Panc1 (cell line): ENCODE data around the gene SLCO4A1. TPM values are rescaled to one million over a fixed set of nuclear protein-coding genes. Genes with fewer than 3 reads are reported as not detected.

Source experiments
- ATAC-seq: fragments of 200-7000 bp; cut with Tn5 transposase; 2 replicates; pipeline ENCODE4 v1.9.1; 2020; ENCODE audit warnings: mild to moderate bottlenecking, moderate library complexity
- BruUV-seq: library from RNA; stranded (reverse); fragments of 400-500 nt; replicated peaks from 2 replicates; lab custom pipeline; 2021; lab: Mats Ljungman, UMichigan
- CTCF ChIA-PET: fragments of 300-600 bp; sonication (Branson Sonifier 250); formaldehyde crosslinking; loops from one replicate; lab custom pipeline; 2022; ENCODE audit warnings: antibody characterized with exemption; lab: Charles Lee
- POLR2A ChIA-PET: fragments of 300-600 bp; sonication (Branson Sonifier 250); formaldehyde crosslinking; loops from one replicate; lab custom pipeline; 2022; ENCODE audit warnings: antibody characterized with exemption; lab: Charles Lee
- DNase-seq: peaks from one replicate; pipeline ENCODE4 v3.0.0-alpha.2; 2010; ENCODE audit warnings: low read depth, low spot score
- H3K27ac ChIP-seq: 2 replicates; pipeline ENCODE4 v1.5.1; 2011; ENCODE audit warnings: mild to moderate bottlenecking, low read length, inconsistent platforms
- H3K27me3 ChIP-seq: fragments of 200-500 bp; sonication (Bioruptor generic); 2 replicates; pipeline ENCODE4 v1.6.0; 2014; ENCODE audit warnings: low read length, inconsistent platforms; ENCODE audit not compliant: control insufficient read depth, insufficient read depth
- H3K36me3 ChIP-seq: fragments of 200-500 bp; sonication (Bioruptor generic); 2 replicates; pipeline ENCODE4 v1.5.1; 2014; ENCODE audit warnings: inconsistent platforms, mild to moderate bottlenecking, low read length, moderate library complexity; ENCODE audit not compliant: control insufficient read depth, insufficient read depth
- H3K4me1 ChIP-seq: 2 replicates; pipeline ENCODE4 v1.5.1; 2011; ENCODE audit warnings: inconsistent platforms, mild to moderate bottlenecking, low read length, moderate library complexity; ENCODE audit not compliant: control insufficient read depth, insufficient read depth
- H3K4me3 ChIP-seq, 2 experiments: 2 replicates each; pipeline ENCODE4 v1.5.1; 2011 to 2012; ENCODE audit warnings: low read depth in 2 of 2, low read length in 2 of 2, mild to moderate bottlenecking in 2 of 2, inconsistent platforms in 1 of 2, moderate library complexity in 1 of 2
- H3K9me3 ChIP-seq: fragments of 200-500 bp; sonication (Bioruptor generic); 2 replicates; pipeline ENCODE4 v1.5.1; 2014; ENCODE audit warnings: low read depth, mild to moderate bottlenecking, inconsistent platforms, low read length, moderate library complexity; ENCODE audit not compliant: control insufficient read depth, insufficient read depth
- CTCF ChIP-seq: fragments of 450-650 bp; IDR thresholded peaks from 2 replicates; pipeline ENCODE4 v1.5.1; 2017; ENCODE audit warnings: mild to moderate bottlenecking
- POLR2AphosphoS5 ChIP-seq: IDR thresholded peaks from 2 replicates; pipeline ENCODE4 v1.6.1; 2012; ENCODE audit warnings: mild to moderate bottlenecking, low read depth, low read length, moderate library complexity
- REST ChIP-seq, 2 experiments: IDR thresholded peaks; 2 replicates each; pipeline ENCODE4 v1.6.1; 2011 to 2012; ENCODE audit warnings: low read depth in 2 of 2, control low read depth in 1 of 2, low read length in 1 of 2, mild to moderate bottlenecking in 1 of 2, moderate library complexity in 1 of 2; ENCODE audit not compliant: insufficient read depth in 1 of 2
- SIN3A ChIP-seq: IDR thresholded peaks from 2 replicates; pipeline ENCODE4 v1.6.1; 2012; ENCODE audit warnings: low read depth, mild to moderate bottlenecking, low read length, moderate library complexity, borderline replicate concordance; ENCODE audit not compliant: insufficient read depth
- TCF7L2 ChIP-seq: IDR thresholded peaks from 2 replicates; pipeline ENCODE4 v1.6.1; 2011; ENCODE audit warnings: mild to moderate bottlenecking, low read depth, low read length, inconsistent platforms
- in situ Hi-C: cut with HindIII; loops from 2 replicates; pipeline ENCODE4 v1.10.0; 2016; ENCODE audit warnings: low sequenced_read_pairs, low pct_unique_long_range_greater_than_20kb
- intact Hi-C: fragments of 100-400 bp; cut with micrococcal nuclease; formaldehyde crosslinking; loops from one replicate; pipeline ENCODE4 v1.10.0; 2022; ENCODE audit not compliant: unreplicated experiment
- total RNA-seq: library from RNA; stranded (reverse); gene quantifications from one replicate; pipeline ENCODE4 v1.2.1, GENCODE V29; 2021; ENCODE audit not compliant: unreplicated experiment

The SLCO4A1 gene
- total RNA-seq, 1 experiment from 2014 or later = 167 TPM

- ATAC-seq = peak; percentile 59
- H3K27ac ChIP-seq = peak overlapping the region; percentile 99
- intact Hi-C loops = loop anchor here (5.0 kb wide), 1 partner anchor 116 kb away; no protein-coding TSS in a partner anchor
- CTCF ChIA-PET = interaction anchor here (0.6 to 1.7 kb wide), 6 partner anchors 16 to 140 kb away, joined by 3 to 14 read pairs (median 4); no protein-coding TSS in a partner anchor
- H3K9me3 ChIP-seq = no peaks in the 10 kb centered on the region
- no peak for DNase-seq
- no peaks in the 10 kb centered on the region for H3K36me3 ChIP-seq
- no TSS peak for BruUV-seq
- no peak overlapping the region; a peak in 1 of 4 replicates for H3K4me3 ChIP-seq
- in situ Hi-C loops = no loop called here
- H3K27me3 ChIP-seq = no peaks in the 10 kb centered on the region
- POLR2A ChIA-PET = no interaction called here
- TF ChIP-seq POLR2AphosphoS5 (peak; percentile 30; the same call in 1 of the 2 replicates), TCF7L2 (no peak), SIN3A (no peak)
- H3K4me1 ChIP-seq = peaks cover 64% of the 10 kb centered on the region
These were observed 24.4 kb upstream of the SLCO4A1 start for GRCh38 chr20:62617711-62618483.

- DNase-seq = no peak
- ChIA-PET CTCF (interaction anchor here (0.6 kb wide), 1 partner anchor 119 kb away, joined by 3 read pairs; no protein-coding TSS in a partner anchor), POLR2A (no interaction called here)
- no peaks in the 10 kb centered on the region for H3K27me3 ChIP-seq
- no TSS peak for BruUV-seq
- intact Hi-C loops (loop anchor here (5.0 kb wide), 1 partner anchor 117 kb away; no protein-coding TSS in a partner anchor), in situ Hi-C loops (no loop called here)
- ATAC-seq = 0 out of 2 replicates have a peak, but pooled peaks have one; percentile 16
- H3K27ac ChIP-seq = peak overlapping the region; percentile 99
- H3K9me3 ChIP-seq = no peaks in the 10 kb centered on the region
- no peaks in the 10 kb centered on the region for H3K36me3 ChIP-seq
- TF ChIP-seq TCF7L2 = no peak
- no peak for TF ChIP-seq SIN3A
- no peak for TF ChIP-seq REST (IDR thresholded peaks at IDR 0.05; ENCODE audit: insufficient read depth in 1 of 2, low read depth in 2 of 2, low read length in 1 of 2)
- TF ChIP-seq CTCF = no peak
- no peak for TF ChIP-seq POLR2AphosphoS5
- H3K4me3 ChIP-seq = peak overlapping the region in 1 of 2 experiments; percentile 23; a peak in 2 of 4 replicates
- peaks cover 73% of the 10 kb centered on the region for H3K4me1 ChIP-seq
These were observed 23.4 kb upstream of the SLCO4A1 start for GRCh38 chr20:62618611-62619529.
